PC-9 (cell line): Measurements from ENCODE around the gene LRRC63. TPM values are rescaled to one million over a fixed set of nuclear protein-coding genes. Genes with fewer than 3 reads are reported as not detected.

Experiments
- BruUV-seq: library from RNA; stranded (reverse); fragments of 400-500 nt; replicated peaks from 2 replicates; lab custom pipeline; 2021; lab: Mats Ljungman, UMichigan
- CTCF ChIA-PET: fragments of 300-600 bp; sonication (Branson Sonifier 250); formaldehyde crosslinking; loops from one replicate; lab custom pipeline; 2022; ENCODE audit warnings: antibody characterized with exemption; lab: Charles Lee
- POLR2A ChIA-PET: fragments of 300-600 bp; sonication (Branson Sonifier 250); formaldehyde crosslinking; loops from one replicate; lab custom pipeline; 2022; ENCODE audit warnings: antibody characterized with exemption; ENCODE audit not compliant: unreplicated experiment; lab: Charles Lee
- DNase-seq, 2 experiments: peaks; one replicate each; pipeline versions ENCODE4 v3.0.0 to v3.0.0-alpha.2; 2015 to 2022; ENCODE audit warnings: mixed read lengths in 1 of 2
- H2AFZ ChIP-seq: fragments of 200-600 bp; sonication (generic); 2 replicates; pipeline ENCODE4 v1.8.1; 2017; ENCODE audit warnings: antibody characterized with exemption
- H3F3A ChIP-seq: fragments of 200-600 bp; sonication (generic); 2 replicates; pipeline ENCODE4 v1.8.1; 2017; ENCODE audit warnings: antibody characterized with exemption, mild to moderate bottlenecking, low read depth; ENCODE audit not compliant: insufficient read depth
- H3K27ac ChIP-seq: fragments of 200-600 bp; sonication (generic); 2 replicates; pipeline ENCODE4 v1.6.1; 2016; ENCODE audit warnings: mixed run types
- H3K27me3 ChIP-seq: fragments of 200-600 bp; sonication (generic); 2 replicates; pipeline ENCODE4 v1.6.1; 2016; ENCODE audit warnings: low read depth, mixed run types; ENCODE audit not compliant: insufficient read depth
- H3K36me3 ChIP-seq: fragments of 200-600 bp; sonication (generic); 2 replicates; pipeline ENCODE4 v1.6.1; 2016; ENCODE audit warnings: low read depth, mixed run types
- H3K4me1 ChIP-seq: fragments of 200-600 bp; sonication (generic); replicated peaks from 2 replicates; pipeline ENCODE4 v1.6.1; 2016; ENCODE audit warnings: mixed run types; ENCODE audit not compliant: insufficient read depth
- H3K4me2 ChIP-seq: fragments of 200-600 bp; sonication (generic); 2 replicates; pipeline ENCODE4 v1.6.1; 2017; ENCODE audit warnings: mixed run types
- H3K4me3 ChIP-seq: fragments of 200-600 bp; sonication (generic); 2 replicates; pipeline ENCODE4 v1.6.1; 2016; ENCODE audit warnings: mixed run types
- H3K79me2 ChIP-seq: fragments of 200-600 bp; sonication (generic); 2 replicates; pipeline ENCODE4 v1.6.1; 2017; ENCODE audit warnings: low read depth, mixed run types
- H3K9me2 ChIP-seq: fragments of 200-600 bp; sonication (generic); 2 replicates; pipeline ENCODE4 v1.8.1; 2017; ENCODE audit warnings: mild to moderate bottlenecking; ENCODE audit not compliant: insufficient read depth
- H3K9me3 ChIP-seq: fragments of 200-600 bp; sonication (generic); 2 replicates; pipeline ENCODE4 v1.8.1; 2016; ENCODE audit warnings: low read depth; ENCODE audit not compliant: insufficient read depth
- H4K20me1 ChIP-seq: fragments of 200-600 bp; sonication (generic); 2 replicates; pipeline ENCODE4 v1.8.1; 2017; ENCODE audit not compliant: insufficient read depth
- EZH2 ChIP-seq: fragments of 200-600 bp; sonication (generic); IDR thresholded peaks from 2 replicates; pipeline ENCODE4 v1.8.0; 2017; ENCODE audit warnings: antibody characterized with exemption, low read depth
- intact Hi-C: fragments of 100-400 bp; cut with micrococcal nuclease; formaldehyde crosslinking; loops from one replicate; pipeline ENCODE4 v1.10.0; 2022; ENCODE audit not compliant: unreplicated experiment
- total RNA-seq: library from RNA; stranded (reverse); gene quantifications from 2 replicates; pipeline ENCODE4 v1.2.3, GENCODE V29; 2021
- TF ChIP-seq, protein P1 (sequence below): fragments of 200-600 bp; sonication (generic); conservative IDR thresholded peaks from 2 replicates; pipeline ENCODE4 v1.6.1; 2017; ENCODE audit warnings: mixed run types, antibody characterized with exemption, mild to moderate bottlenecking, moderate library complexity

LRRC63 gene
- total RNA-seq, 1 experiment from 2014 or later = not detected

DNA sequence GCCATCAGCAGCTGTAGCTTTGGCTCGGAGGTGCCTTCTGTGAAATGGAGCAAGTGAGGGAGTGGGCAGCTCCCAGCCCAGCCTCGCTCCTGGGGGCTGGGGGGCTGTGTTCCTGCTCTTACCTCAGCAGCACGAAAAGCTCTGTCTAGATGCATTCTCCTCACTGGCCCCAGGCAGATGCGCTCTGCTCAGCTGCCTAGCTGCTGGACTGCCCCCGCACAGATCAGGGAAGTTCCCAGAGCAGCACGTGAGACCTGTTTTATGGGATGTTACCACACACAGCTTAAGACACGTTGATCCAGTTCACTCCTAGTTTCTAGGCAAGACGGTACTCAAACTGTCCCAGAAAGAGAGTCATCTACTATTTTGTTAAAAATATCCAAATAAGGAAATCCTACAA is 43.4 kb upstream of the LRRC63 start:
- ChIA-PET CTCF (no interaction called here), POLR2A (interaction anchor here (0.5 kb wide), 1 partner anchor 11 kb away, joined by 4 read pairs; no protein-coding TSS in a partner anchor)
- H3K27me3 ChIP-seq = no peaks in the 10 kb centered on the region
- no peak overlapping the region for H3K4me3 ChIP-seq
- BruUV-seq = no TSS peak
- H3F3A ChIP-seq = peaks cover 10% of the 10 kb centered on the region; the same call in 1 of the 2 replicates
- H3K4me2 ChIP-seq = no peak overlapping the region
- no peaks in the 10 kb centered on the region for H3K4me1 ChIP-seq
- no peak overlapping the region for H3K27ac ChIP-seq
- H4K20me1 ChIP-seq = peaks cover 87% of the 10 kb centered on the region
- no peak for DNase-seq
- H3K79me2 ChIP-seq = peaks cover 99% of the 10 kb centered on the region
- peaks cover 13% of the 10 kb centered on the region for H3K36me3 ChIP-seq
- intact Hi-C loops = no loop called here
- no peak overlapping the region for H2AFZ ChIP-seq
- no peaks in the 10 kb centered on the region for H3K9me2 ChIP-seq
- H3K9me3 ChIP-seq = no peaks in the 10 kb centered on the region
- TF ChIP-seq EZH2 = no peak
- TF ChIP-seq, protein P1, sequence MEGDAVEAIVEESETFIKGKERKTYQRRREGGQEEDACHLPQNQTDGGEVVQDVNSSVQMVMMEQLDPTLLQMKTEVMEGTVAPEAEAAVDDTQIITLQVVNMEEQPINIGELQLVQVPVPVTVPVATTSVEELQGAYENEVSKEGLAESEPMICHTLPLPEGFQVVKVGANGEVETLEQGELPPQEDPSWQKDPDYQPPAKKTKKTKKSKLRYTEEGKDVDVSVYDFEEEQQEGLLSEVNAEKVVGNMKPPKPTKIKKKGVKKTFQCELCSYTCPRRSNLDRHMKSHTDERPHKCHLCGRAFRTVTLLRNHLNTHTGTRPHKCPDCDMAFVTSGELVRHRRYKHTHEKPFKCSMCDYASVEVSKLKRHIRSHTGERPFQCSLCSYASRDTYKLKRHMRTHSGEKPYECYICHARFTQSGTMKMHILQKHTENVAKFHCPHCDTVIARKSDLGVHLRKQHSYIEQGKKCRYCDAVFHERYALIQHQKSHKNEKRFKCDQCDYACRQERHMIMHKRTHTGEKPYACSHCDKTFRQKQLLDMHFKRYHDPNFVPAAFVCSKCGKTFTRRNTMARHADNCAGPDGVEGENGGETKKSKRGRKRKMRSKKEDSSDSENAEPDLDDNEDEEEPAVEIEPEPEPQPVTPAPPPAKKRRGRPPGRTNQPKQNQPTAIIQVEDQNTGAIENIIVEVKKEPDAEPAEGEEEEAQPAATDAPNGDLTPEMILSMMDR = no peak

DNA sequence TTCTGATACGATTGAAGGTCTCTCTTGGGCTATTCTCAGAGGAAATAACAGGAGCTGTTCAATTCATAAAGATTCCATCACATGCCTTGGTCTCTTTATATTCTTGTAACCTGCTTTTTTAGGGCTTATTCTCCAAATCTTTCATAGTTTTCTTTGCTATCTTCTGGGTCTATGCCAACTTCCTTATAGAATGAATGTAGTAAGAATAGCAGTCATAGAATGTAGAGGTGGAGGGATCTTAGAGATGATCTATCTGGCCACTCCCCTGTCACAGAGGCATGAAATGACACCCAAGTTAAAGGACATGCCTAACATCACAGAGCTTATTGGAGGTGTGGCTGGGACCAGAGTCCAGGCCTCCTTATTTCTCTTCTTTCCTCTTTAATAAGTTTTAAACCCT is 42.9 kb upstream of the LRRC63 start:
- no peak for DNase-seq
- H3K27me3 ChIP-seq = no peaks in the 10 kb centered on the region
- peaks cover 10% of the 10 kb centered on the region; the same call in 1 of the 2 replicates for H3F3A ChIP-seq
- ChIA-PET POLR2A (no interaction called here), CTCF (interaction anchor here (0.8 kb wide), 1 partner anchor 8 kb away, joined by 3 read pairs; no protein-coding TSS in a partner anchor)
- no peak overlapping the region for H3K27ac ChIP-seq
- no peaks in the 10 kb centered on the region for H3K9me3 ChIP-seq
- H3K4me1 ChIP-seq = no peaks in the 10 kb centered on the region
- intact Hi-C loops = no loop called here
- no peaks in the 10 kb centered on the region for H3K9me2 ChIP-seq
- H3K36me3 ChIP-seq = peaks cover 13% of the 10 kb centered on the region
- no peak for TF ChIP-seq EZH2
- TF ChIP-seq, protein P1 = no peak
- peaks cover 86% of the 10 kb centered on the region for H4K20me1 ChIP-seq
- H3K4me2 ChIP-seq = no peak overlapping the region
- H3K79me2 ChIP-seq = peaks cover 100% of the 10 kb centered on the region
- no peak overlapping the region for H2AFZ ChIP-seq
- no peak overlapping the region for H3K4me3 ChIP-seq
- BruUV-seq = no TSS peak

- BruUV-seq = no TSS peak
- ChIA-PET POLR2A (no interaction called here), CTCF (no interaction called here)
- no peak for DNase-seq
- peaks cover 85% of the 10 kb centered on the region for H4K20me1 ChIP-seq
- H3K4me3 ChIP-seq = no peak overlapping the region
- no peaks in the 10 kb centered on the region for H3K9me3 ChIP-seq
- peaks cover 100% of the 10 kb centered on the region for H3K79me2 ChIP-seq
- H3K27ac ChIP-seq = no peak overlapping the region
- TF ChIP-seq, protein P1 = no peak
- TF ChIP-seq EZH2 = no peak
- H2AFZ ChIP-seq = no peak overlapping the region
- H3K9me2 ChIP-seq = no peaks in the 10 kb centered on the region
- H3K4me1 ChIP-seq = no peaks in the 10 kb centered on the region
- H3K36me3 ChIP-seq = peaks cover 13% of the 10 kb centered on the region
- peaks cover 5% of the 10 kb centered on the region; the same call in 1 of the 2 replicates for H3F3A ChIP-seq
- H3K27me3 ChIP-seq = no peaks in the 10 kb centered on the region
- no peak overlapping the region for H3K4me2 ChIP-seq
- intact Hi-C loops = no loop called here
Observed at GRCh38 chr13:46169758-46170157, 42.0 kb upstream of the LRRC63 start.
